Heart right ventricle (tissue), 16 donors: ENCODE measurements around the gene BABAM2. TPM values are rescaled to one million over a fixed set of nuclear protein-coding genes. Genes with fewer than 3 reads are reported as not detected.
"Not testable (repeated sequence)": the region's sequence is repeated elsewhere in the genome, so short reads cannot be mapped to it uniquely, and the experiment has no call there.

Source experiments
- ATAC-seq, 8 donors: fragments of 200-7000 bp; cut with Tn5 transposase; one replicate each; pipeline ENCODE4 v1.9.1; 2020; ENCODE audit warnings: mild to moderate bottlenecking in 8 of 8, moderate library complexity in 8 of 8, moderate number of reproducible peaks in 1 of 8
- DNase-seq, 2 donors: peaks; one replicate each; pipeline ENCODE4 v3.0.0-alpha.2; 2020
- H3K27ac ChIP-seq, 10 donors: fragments of 200-600 bp; sonication (generic) in 2 of 10; one replicate each; pipeline versions ENCODE4 v1.5.0 to v1.8.0; 2020 to 2022; ENCODE audit warnings: mild to moderate bottlenecking in 3 of 10
- H3K27me3 ChIP-seq, 7 donors: fragments of 200-600 bp; one replicate each; pipeline ENCODE4 v1.8.0; 2021 to 2022; ENCODE audit warnings: mild to moderate bottlenecking in 2 of 7
- H3K36me3 ChIP-seq, 9 donors: fragments of 200-600 bp; sonication (generic) in 1 of 9; one replicate each; pipeline versions ENCODE4 v1.5.0 to v1.8.0; 2020 to 2022; ENCODE audit warnings: mild to moderate bottlenecking in 2 of 9
- H3K4me1 ChIP-seq, 9 donors: fragments of 200-600 bp; sonication (generic) in 1 of 9; one replicate each; pipeline versions ENCODE4 v1.5.0 to v1.8.0; 2020 to 2022; ENCODE audit warnings: mild to moderate bottlenecking in 4 of 9
- H3K4me3 ChIP-seq, 10 donors: fragments of 200-600 bp; sonication (generic) in 2 of 10; one replicate each; pipeline versions ENCODE4 v1.5.0 to v1.8.0; 2020 to 2022; ENCODE audit warnings: mild to moderate bottlenecking in 7 of 10, moderate library complexity in 2 of 10
- H3K9me3 ChIP-seq, 11 donors: fragments of 200-600 bp in 10 of 11; sonication (generic) in 2 of 11; one replicate each; pipeline versions ENCODE4 v1.5.0 to v1.8.0; 2013 to 2022; ENCODE audit warnings: mild to moderate bottlenecking in 2 of 11, control low read depth in 1 of 11, moderate library complexity in 1 of 11
- CTCF ChIP-seq, 9 donors: fragments of 200-600 bp; sonication (generic) in 2 of 9; IDR thresholded peaks; one replicate each; pipeline versions ENCODE4 v1.5.0 to v1.8.0; 2021 to 2022; ENCODE audit warnings: antibody characterized with exemption in 9 of 9, mild to moderate bottlenecking in 5 of 9, moderate library complexity in 1 of 9
- WGBS, 2 donors: extraction: QIAGEN DNeasy Blood & Tissue Kit; methylation state at CpG; one replicate each; pipeline ENCODE4 v1.1.7; 2013; ENCODE audit warnings: inconsistent platforms in 1 of 2; 5-methylcytosine and 5-hydroxymethylcytosine counted together
- intact Hi-C, 10 donors: fragments of 100-400 bp; cut with DNase I; formaldehyde crosslinking; loops; one replicate each; pipeline versions ENCODE4 v1.11.1 to v1.14.2; 2022
- polyA plus RNA-seq, 2 donors: library from polyadenylated mRNA; stranded (reverse); fragments of 200-250 nt; gene quantifications; one replicate each; pipeline ENCODE4 v1.2.3, GENCODE V29; 2013
- total RNA-seq, 10 donors: library from RNA; stranded (reverse); fragmentation: NEBNext Ultra II Directional in 3 of 10; extraction: Animal tissue kit (Norgen Biotek cat#: 25700) in 3 of 10; gene quantifications; one replicate each; pipeline versions ENCODE4 v1.2.1 to v1.2.4, GENCODE V29; 2021 to 2023
- donor health status: Arrhythmogenic right ventricular cardiomyopathy.
- donor health status: ischemic (EF 13 %, LVEDD 7.1; RV severe dilation, severe dysfunction).
- donor health status: healthy with polysubstance abuse.
- donor health status: DM: no; HTN: yes; CAD: no.
- donor health status: DM: no; HTN: no; CAD: no.
- donor health status: ischemic (EF 25% LVEDD 6.9; RV normal size, moderate dysfunction).
- donor health status: ischemic (EF 25% LVEDD 5.7; RV mildly dilated, moderate dysfunction).
- donor health status: healthy.
- donor health status: DM: yes; HTN: yes; CAD: no.
- donor health status: Ischemic cardiomyopathy.
- donor health status: ischemic (EF 35%, LVEDD 5.7; RV mildly dilated, moderate dysfunction).
- donor health status: nonischemic (EF 11% LVEDD 7.7; RV severe dilation, severe dysfunction).
- donor health status: DM: yes; HTN: yes; CAD: no.
- donor health status: PGD.
- donor health status: ischemic (EF 29% LVEDD 5.4; RV normal size, mild dysfunction).
- donor health status: nonischemic (EF 23%, LVEDD 6.1; RV moderate dilation, normal function).

Gene BABAM2
- total and polyA plus RNA-seq, 12 donors = 13.3 to 83.4 (median 65.9) TPM

DNA sequence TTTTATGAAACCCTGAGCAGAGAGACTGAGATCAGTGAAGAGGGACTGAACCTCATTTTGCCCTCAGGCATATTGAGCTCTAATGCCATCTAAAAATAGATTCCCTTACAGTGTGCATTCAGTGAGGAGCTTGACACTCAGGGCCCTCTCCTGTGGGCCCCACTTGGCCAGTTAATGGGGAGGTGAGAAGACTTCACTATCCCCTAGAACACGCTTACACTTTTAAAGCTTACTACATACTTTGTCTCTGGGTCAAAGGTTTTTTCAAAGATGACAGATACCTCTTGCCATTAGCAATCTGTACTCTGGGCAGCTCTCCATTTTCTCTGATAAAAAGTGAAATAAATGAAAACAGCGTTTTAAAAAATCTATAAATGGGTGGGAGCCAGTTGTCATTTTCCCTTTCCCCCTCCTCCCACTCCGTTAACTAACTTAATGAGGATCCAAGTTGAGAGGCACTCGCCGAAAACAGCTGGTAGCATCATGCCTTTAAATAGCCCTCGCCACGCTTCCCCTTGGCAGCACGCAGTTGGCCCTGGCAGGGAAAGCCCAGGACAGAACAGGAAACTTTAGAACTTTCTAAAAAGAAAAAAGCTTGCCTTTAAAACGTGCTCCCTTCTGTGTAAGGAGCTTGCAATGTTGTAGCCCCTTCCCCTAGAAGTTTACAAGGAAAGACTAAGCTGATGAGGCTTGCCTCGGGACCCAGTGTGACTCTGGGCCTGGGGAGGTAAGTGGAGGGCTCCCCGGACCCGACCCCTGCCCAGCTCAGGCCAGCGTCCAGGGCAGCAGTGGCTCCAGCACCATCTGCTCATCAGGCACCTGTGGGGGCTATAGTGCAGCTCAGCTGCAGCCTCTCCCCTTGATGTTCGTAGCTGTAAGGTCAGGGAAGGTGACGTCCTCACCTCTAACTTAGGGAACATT lies 443.3 kb downstream of the BABAM2 start:
- intact Hi-C loops = loop anchor here in 2 of 10 donors (2.0 kb wide), 1 partner anchor 57 kb away; no protein-coding TSS in a partner anchor
- WGBS, 2 donors = 32 to 52% methylated on average over 15 of the region's 15 CpGs
- H3K4me3 ChIP-seq = no peak overlapping the region
- H3K27me3 ChIP-seq = no peaks in the 10 kb centered on the region
- H3K36me3 ChIP-seq = peaks cover 0 to 3% (median 0%) of the 10 kb centered on the region in 9 donors
- H3K27ac ChIP-seq = peak overlapping the region; percentile 83 to 99 (median 92)
- no peak for TF ChIP-seq CTCF (IDR thresholded peaks at IDR 0.05)
- DNase-seq (peak; percentile 56 to 74), ATAC-seq (peak; percentile 78 to 92 (median 86))
- peaks cover 3 to 65% (median 39%) of the 10 kb centered on the region in 9 donors for H3K4me1 ChIP-seq
- H3K9me3 ChIP-seq = no peaks in the 10 kb centered on the region

GRCh38 chr2:28334527-28334894 lies 444.0 kb downstream of the BABAM2 start:
- no peak for TF ChIP-seq CTCF (IDR thresholded peaks at IDR 0.05)
- H3K27ac ChIP-seq = peak overlapping the region; percentile 83 to 99 (median 92)
- ATAC-seq (peak; percentile 60 to 90 (median 76)), DNase-seq (peak in 1 of 2 donors; percentile 37)
- no peaks in the 10 kb centered on the region for H3K9me3 ChIP-seq
- WGBS, 2 donors = 63 to 71% methylated on average over 8 of the region's 8 CpGs
- peaks cover 3 to 65% (median 42%) of the 10 kb centered on the region in 9 donors for H3K4me1 ChIP-seq
- intact Hi-C loops = loop anchor here in 2 of 10 donors (2.0 kb wide), 1 partner anchor 56 kb away; no protein-coding TSS in a partner anchor
- H3K4me3 ChIP-seq = no peak overlapping the region
- H3K27me3 ChIP-seq = no peaks in the 10 kb centered on the region
- peaks cover 0 to 8% (median 0%) of the 10 kb centered on the region in 9 donors for H3K36me3 ChIP-seq

GRCh38 chr2:28335265-28335664 lies 444.7 kb downstream of the BABAM2 start:
- H3K27ac ChIP-seq = peak overlapping the region in 9 of 10 donors; percentile 84 to 99 (median 92)
- WGBS, 2 donors = 96 to 98% methylated on average over 11 of the region's 11 CpGs
- ATAC-seq, H3K9me3 ChIP-seq, H3K4me3 ChIP-seq, H3K27me3 ChIP-seq, H3K36me3 ChIP-seq, DNase-seq: not testable (repeated sequence)
- intact Hi-C loops = loop anchor here in 2 of 10 donors (2.0 kb wide), 1 partner anchor 56 kb away; no protein-coding TSS in a partner anchor
- peaks cover 3 to 65% (median 43%) of the 10 kb centered on the region in 9 donors for H3K4me1 ChIP-seq

- Histone ChIP-seq H3K36me3 (peaks cover 0 to 10% (median 0%) of the 10 kb centered on the region in 9 donors), H3K4me3 (no peak overlapping the region), H3K9me3 (no peaks in the 10 kb centered on the region), H3K27me3 (no peaks in the 10 kb centered on the region), H3K4me1 (peaks cover 3 to 66% (median 46%) of the 10 kb centered on the region in 9 donors), H3K27ac (peak overlapping the region in 1 of 10 donors; percentile 92)
- intact Hi-C loops = loop anchor here in 2 of 10 donors (2.0 kb wide), 1 partner anchor 55 kb away; no protein-coding TSS in a partner anchor
- ATAC-seq (no peak), DNase-seq (no peak)
- no peak for TF ChIP-seq CTCF (IDR thresholded peaks at IDR 0.05)
- WGBS, 2 donors = 89 to 98% methylated on average over 6 of the region's 6 CpGs
These were observed 445.1 kb downstream of the BABAM2 start for GRCh38 chr2:28335666-28336065.
